GM19455 (cell line): ENCODE results near the gene TBX19.

Source experiments
- ATAC-seq: cut with Tn5 transposase; IDR thresholded peaks from one replicate; pipeline ENCODE4 v1.9.1; 2021; ENCODE audit not compliant: unreplicated experiment

Gene TBX19

GRCh38 chr1:168319691-168320090 is 39.0 kb downstream of the TBX19 start:
- no peak for ATAC-seq

GRCh38 chr1:168320149-168320548 is 39.5 kb downstream of the TBX19 start:
- ATAC-seq, result no peak

- ATAC-seq, result no peak
Observed at GRCh38 chr1:168320800-168321450, 40.2 kb downstream of the TBX19 start.

GRCh38 chr1:168321945-168322344 is 41.3 kb downstream of the TBX19 start:
- no peak for ATAC-seq

- ATAC-seq, result no peak
Observed at GRCh38 chr1:168324745-168325425, 44.2 kb downstream of the TBX19 start.

GRCh38 chr1:168328731-168329364 is 48.2 kb downstream of the TBX19 start:
- ATAC-seq, result no peak

GRCh38 chr1:168330285-168330684 is 49.6 kb downstream of the TBX19 start:
- no peak for ATAC-seq

GRCh38 chr1:168331569-168331968 is 50.9 kb downstream of the TBX19 start:
- no peak for ATAC-seq

- no peak for ATAC-seq
Observed at GRCh38 chr1:168333562-168334276, 53.0 kb downstream of the TBX19 start.

GRCh38 chr1:168335500-168335899 is 54.8 kb downstream of the TBX19 start:
- ATAC-seq, result no peak

GRCh38 chr1:168338589-168339503 is 58.2 kb downstream of the TBX19 start:
- no peak for ATAC-seq

- ATAC-seq, result no peak
Observed at GRCh38 chr1:168340781-168341482, 60.3 kb downstream of the TBX19 start.

GRCh38 chr1:168341483-168341975 is 60.9 kb downstream of the TBX19 start:
- ATAC-seq, result no peak

- peak; percentile 81 for ATAC-seq
Observed at GRCh38 chr1:168342572-168343280, 62.0 kb downstream of the TBX19 start.

GRCh38 chr1:168343566-168343965 is 62.9 kb downstream of the TBX19 start:
- no peak for ATAC-seq

- ATAC-seq, result no peak
Observed at GRCh38 chr1:168344517-168344916, 63.8 kb downstream of the TBX19 start.

GRCh38 chr1:168345939-168346338 is 65.3 kb downstream of the TBX19 start:
- no peak for ATAC-seq

- no peak for ATAC-seq
Observed at GRCh38 chr1:168347630-168348029, 67.0 kb downstream of the TBX19 start.

- no peak for ATAC-seq
Observed at GRCh38 chr1:168348146-168348709, 67.6 kb downstream of the TBX19 start.
